Neural progenitor cell (in vitro differentiated cells): Measurements from ENCODE around the gene FAM149A.

Experiments used
- CTCF ChIP-seq: fragments of 200-600 bp; sonication (generic); IDR thresholded peaks from 2 replicates; pipeline ENCODE4 v1.5.1; 2017; ENCODE audit warnings: antibody characterized with exemption, mild to moderate bottlenecking
- EZH2 ChIP-seq: fragments of 200-600 bp; sonication (generic); IDR thresholded peaks from 2 replicates; pipeline ENCODE4 v1.6.1; 2017; ENCODE audit warnings: antibody characterized with exemption, mild to moderate bottlenecking, moderate library complexity
- EZH2phosphoT487 ChIP-seq: fragments of 200-600 bp; sonication (generic); IDR thresholded peaks from 2 replicates; pipeline ENCODE4 v1.6.1; 2017; ENCODE audit warnings: antibody characterized with exemption

- TF ChIP-seq CTCF (no peak), EZH2phosphoT487 (no peak), EZH2 (no peak)
These were observed 22.3 kb upstream of the FAM149A start for GRCh38 chr4:186082221-186082620.
